Liver (tissue), 9 donors: ENCODE measurements around the gene METTL18. TPM values are rescaled to one million over a fixed set of nuclear protein-coding genes. Genes with fewer than 3 reads are reported as not detected.

Source experiments
- DNase-seq: peaks from one replicate; pipeline ENCODE4 v3.0.0-alpha.2; 2017; ENCODE audit warnings: low spot score
- H3K27ac ChIP-seq, 2 donors: one replicate each; pipeline ENCODE4 v1.7.0; 2013; ENCODE audit warnings: inconsistent platforms in 2 of 2, low read length in 2 of 2, control low read depth in 1 of 2, low read depth in 1 of 2, mild to moderate bottlenecking in 1 of 2
- H3K27me3 ChIP-seq, 4 donors: one replicate each; pipeline versions ENCODE4 v1.6.1 to v1.7.0; 2013; ENCODE audit warnings: low read length in 3 of 4, inconsistent platforms in 1 of 4, mild to moderate bottlenecking in 1 of 4, moderate library complexity in 1 of 4; ENCODE audit not compliant: control insufficient read depth in 4 of 4, insufficient read depth in 4 of 4
- H3K36me3 ChIP-seq, 4 donors: one replicate each; pipeline versions ENCODE4 v1.6.1 to v1.7.0; 2013; ENCODE audit warnings: low read length in 3 of 4, mild to moderate bottlenecking in 3 of 4, low read depth in 1 of 4, moderate library complexity in 1 of 4; ENCODE audit not compliant: control insufficient read depth in 4 of 4, insufficient read depth in 3 of 4
- H3K4me1 ChIP-seq, 4 donors: one replicate each; pipeline versions ENCODE4 v1.6.1 to v1.7.0; 2013; ENCODE audit warnings: low read length in 3 of 4, mild to moderate bottlenecking in 3 of 4, moderate library complexity in 1 of 4; ENCODE audit not compliant: control insufficient read depth in 4 of 4, insufficient read depth in 4 of 4
- H3K4me3 ChIP-seq, 3 donors: one replicate each; pipeline versions ENCODE4 v1.6.1 to v1.7.0; 2013; ENCODE audit warnings: low read length in 3 of 3, control low read depth in 1 of 3, low read depth in 1 of 3, mild to moderate bottlenecking in 1 of 3
- H3K9ac ChIP-seq, 2 donors: one replicate each; pipeline ENCODE4 v1.7.0; 2013; ENCODE audit warnings: low read length in 2 of 2, mild to moderate bottlenecking in 2 of 2, moderate library complexity in 2 of 2, control low read depth in 1 of 2, low read depth in 1 of 2
- H3K9me3 ChIP-seq, 4 donors: one replicate each; pipeline versions ENCODE4 v1.6.1 to v1.7.0; 2013; ENCODE audit warnings: low read length in 3 of 4; ENCODE audit not compliant: control insufficient read depth in 4 of 4
- ATF3 ChIP-seq: IDR thresholded peaks from 2 replicates; pipeline ENCODE4 v1.6.1; 2016; ENCODE audit warnings: antibody characterized with exemption
- CTCF ChIP-seq: fragments of 150-350 bp; IDR thresholded peaks from 2 replicates; pipeline ENCODE4 v1.5.1; 2017; ENCODE audit warnings: improper control_type of control experiment, low read depth, low read length; ENCODE audit not compliant: missing input control
- FOXA2 ChIP-seq: IDR thresholded peaks from 2 replicates; pipeline ENCODE4 v1.6.1; 2016; ENCODE audit warnings: antibody characterized with exemption
- GABPA ChIP-seq, 2 donors: IDR thresholded peaks in 1 of 2; conservative IDR thresholded peaks in 1 of 2; 2 replicates each; pipeline ENCODE4 v1.6.1; 2016; ENCODE audit warnings: antibody characterized with exemption in 2 of 2, mild to moderate bottlenecking in 1 of 2, moderate library complexity in 1 of 2
- HNF4A ChIP-seq, 2 donors: conservative IDR thresholded peaks; 2 replicates each; pipeline ENCODE4 v1.6.1; 2016; ENCODE audit warnings: antibody characterized with exemption in 2 of 2, mild to moderate bottlenecking in 2 of 2
- HNF4G ChIP-seq: IDR thresholded peaks from 2 replicates; pipeline ENCODE4 v1.6.1; 2016; ENCODE audit warnings: antibody characterized with exemption
- JUND ChIP-seq, 2 donors: IDR thresholded peaks; 2 replicates each; pipeline ENCODE4 v1.6.1; 2016; ENCODE audit warnings: antibody characterized with exemption in 2 of 2
- MAX ChIP-seq: IDR thresholded peaks from 2 replicates; pipeline ENCODE4 v1.6.1; 2016; ENCODE audit warnings: antibody characterized with exemption
- NR2F2 ChIP-seq: IDR thresholded peaks from 2 replicates; pipeline ENCODE4 v1.6.1; 2016; ENCODE audit warnings: antibody characterized with exemption
- REST ChIP-seq: IDR thresholded peaks from 2 replicates; pipeline ENCODE4 v1.6.1; 2016; ENCODE audit warnings: antibody characterized with exemption, mild to moderate bottlenecking
- RXRA ChIP-seq, 2 donors: IDR thresholded peaks; 2 replicates each; pipeline ENCODE4 v1.6.1; 2017 to 2018; ENCODE audit warnings: antibody characterized with exemption in 2 of 2, mild to moderate bottlenecking in 1 of 2
- SP1 ChIP-seq: IDR thresholded peaks from 2 replicates; pipeline ENCODE4 v1.6.1; 2018; ENCODE audit warnings: antibody characterized with exemption, mild to moderate bottlenecking
- YY1 ChIP-seq: IDR thresholded peaks from 2 replicates; pipeline ENCODE4 v1.6.1; 2016; ENCODE audit warnings: antibody characterized with exemption, mild to moderate bottlenecking
- ZBTB33 ChIP-seq: IDR thresholded peaks from 2 replicates; pipeline ENCODE4 v1.6.1; 2016; ENCODE audit warnings: antibody characterized with exemption
- WGBS: extraction: QIAGEN DNeasy Blood & Tissue Kit; methylation state at CpG from one replicate; pipeline ENCODE4 v1.1.7; 2013; 5-methylcytosine and 5-hydroxymethylcytosine counted together
- polyA plus RNA-seq, 2 donors: library from polyadenylated mRNA; stranded (reverse) in 1 of 2; unstranded in 1 of 2; fragments of 200-250 nt in 1 of 2; fragments of >200 nt in 1 of 2; fragmentation: Nextera tagmentation in 1 of 2; extraction: Ambion mirVana in 1 of 2; gene quantifications; one replicate each; pipeline versions ENCODE4 v1.2.1 to v1.2.3, GENCODE V29; 2013 to 2015
- total RNA-seq, 2 donors: library from RNA; depleted of rRNA; stranded (reverse); fragments of >200 nt; gene quantifications; one replicate each; pipeline ENCODE4 v1.2.3, GENCODE V29; 2014
- donor health status: healthy.
- donor health status: healthy.
- donor health status: healthy.
- donor health status: healthy.
- donor health status: healthy.

The METTL18 gene
- total and polyA plus RNA-seq, 4 donors: 2.1 to 5.0 (median 3.2) TPM

- DNase-seq: no peak
- Histone ChIP-seq H3K9ac (no peak overlapping the region), H3K27ac (no peak overlapping the region), H3K36me3 (peaks cover 0 to 23% (median 13%) of the 10 kb centered on the region in 4 donors), H3K27me3 (no peaks in the 10 kb centered on the region), H3K4me1 (no peaks in the 10 kb centered on the region), H3K4me3 (no peak overlapping the region), H3K9me3 (no peaks in the 10 kb centered on the region)
- WGBS: 95% methylated on average over 2 of the region's 2 CpGs
- TF ChIP-seq ZBTB33 (no peak), SP1 (no peak), GABPA (IDR thresholded peaks at IDR 0.05 in 1 of 2, conservative IDR thresholded peaks at IDR 0.05 in 1 of 2) (no peak), JUND (IDR thresholded peaks at IDR 0.05) (no peak), NR2F2 (no peak), MAX (no peak), FOXA2 (no peak), RXRA (IDR thresholded peaks at IDR 0.05) (no peak), CTCF (no peak), HNF4A (conservative IDR thresholded peaks at IDR 0.05) (no peak), YY1 (no peak), REST (no peak), ATF3 (no peak)
Observed at GRCh38 chr1:169804941-169805340, 10.2 kb upstream of the METTL18 start.

GRCh38 chr1:169802888-169803287, 8.2 kb upstream of the METTL18 start:
- Histone ChIP-seq H3K4me1 (no peaks in the 10 kb centered on the region), H3K9me3 (no peaks in the 10 kb centered on the region), H3K9ac (no peak overlapping the region), H3K27ac (no peak overlapping the region), H3K27me3 (no peaks in the 10 kb centered on the region), H3K36me3 (peaks cover 0 to 23% (median 13%) of the 10 kb centered on the region in 4 donors), H3K4me3 (no peak overlapping the region)
- no peak for DNase-seq
- TF ChIP-seq HNF4G (no peak), REST (no peak), JUND (IDR thresholded peaks at IDR 0.05) (no peak), CTCF (no peak), MAX (no peak), ATF3 (no peak), SP1 (no peak), GABPA (IDR thresholded peaks at IDR 0.05 in 1 of 2, conservative IDR thresholded peaks at IDR 0.05 in 1 of 2) (no peak), NR2F2 (no peak)
